NCI-H1694 (cell line): Measurements from ENCODE around the gene CHST8.
"Not testable (repeated sequence)": the region's sequence is repeated elsewhere in the genome, so short reads cannot be mapped to it uniquely, and the experiment has no call there.

ENCODE experiments used
- DNase-seq: peaks from one replicate; lab custom pipeline; 2025; lab: John Stamatoyannopoulos, UW

Gene CHST8

GRCh38 chr19:33690378-33691029, 68.8 kb downstream of the CHST8 start:
- DNase-seq, result no peak

- DNase-seq, result no peak
These were observed 69.3 kb downstream of the CHST8 start for GRCh38 chr19:33691030-33691427.

GRCh38 chr19:33691736-33692135, 70.0 kb downstream of the CHST8 start:
- no peak for DNase-seq

- DNase-seq, result no peak
These were observed 71.9 kb downstream of the CHST8 start for GRCh38 chr19:33693678-33694077.

- DNase-seq, result not testable (repeated sequence)
These were observed 73.8 kb downstream of the CHST8 start for GRCh38 chr19:33695547-33695946.

GRCh38 chr19:33697766-33698165, 76.0 kb downstream of the CHST8 start:
- no peak for DNase-seq

- DNase-seq, result no peak
These were observed 77.1 kb downstream of the CHST8 start for GRCh38 chr19:33698576-33699435.

- no peak for DNase-seq
These were observed 78.1 kb downstream of the CHST8 start for GRCh38 chr19:33699754-33700407.

- no peak for DNase-seq
These were observed 78.8 kb downstream of the CHST8 start for GRCh38 chr19:33700408-33701013.

GRCh38 chr19:33701565-33701964, 79.8 kb downstream of the CHST8 start:
- no peak for DNase-seq

- no peak for DNase-seq
These were observed 81.1 kb downstream of the CHST8 start for GRCh38 chr19:33702606-33703437.

GRCh38 chr19:33703438-33703750, 81.6 kb downstream of the CHST8 start:
- DNase-seq, result no peak

GRCh38 chr19:33703821-33704220, 82.1 kb downstream of the CHST8 start:
- no peak for DNase-seq

- DNase-seq, result no peak
These were observed 82.5 kb downstream of the CHST8 start for GRCh38 chr19:33704271-33704670.

- no peak for DNase-seq
These were observed 83.5 kb downstream of the CHST8 start for GRCh38 chr19:33705090-33705847.

- no peak for DNase-seq
These were observed 84.1 kb downstream of the CHST8 start for GRCh38 chr19:33705860-33706259.

GRCh38 chr19:33706631-33707030, 84.9 kb downstream of the CHST8 start:
- no peak for DNase-seq

GRCh38 chr19:33712268-33712667, 90.5 kb downstream of the CHST8 start:
- no peak for DNase-seq

- no peak for DNase-seq
These were observed 91.4 kb downstream of the CHST8 start for GRCh38 chr19:33713194-33713593.

- DNase-seq, result no peak
These were observed 92.4 kb downstream of the CHST8 start for GRCh38 chr19:33714149-33714548.

GRCh38 chr19:33715462-33715861, 93.7 kb downstream of the CHST8 start:
- DNase-seq, result no peak
